Glomerular endothelial cell (primary cell): Measurements from ENCODE around the gene ATP11A. TPM values are rescaled to one million over a fixed set of nuclear protein-coding genes. Genes with fewer than 3 reads are reported as not detected.
"Not testable (repeated sequence)": the region's sequence is repeated elsewhere in the genome, so short reads cannot be mapped to it uniquely, and the experiment has no call there.

Experiments used
- DNase-seq: peaks from one replicate; pipeline ENCODE4 v3.0.0-alpha.2; 2011; ENCODE audit warnings: low read depth, low spot score; ENCODE audit errors: extremely low read depth
- total RNA-seq: library from RNA; depleted of rRNA; stranded (reverse); fragments of >200 nt; gene quantifications from 2 replicates; pipeline ENCODE4 v1.2.3, GENCODE V29; 2015

The ATP11A gene
- total RNA-seq, 1 donor from 2014 or later: 62.1 TPM

GRCh38 chr13:112850273-112850672 is 160.4 kb downstream of the ATP11A start:
- DNase-seq: no peak

GRCh38 chr13:112851107-112852038 is 161.5 kb downstream of the ATP11A start:
- DNase-seq: no peak

- no peak for DNase-seq
Observed at GRCh38 chr13:112852392-112852791, 162.6 kb downstream of the ATP11A start.

GRCh38 chr13:112852808-112853207 is 163.0 kb downstream of the ATP11A start:
- DNase-seq: no peak

- no peak for DNase-seq
Observed at GRCh38 chr13:112854321-112854720, 164.5 kb downstream of the ATP11A start.

- no peak for DNase-seq
Observed at GRCh38 chr13:112855859-112856258, 166.0 kb downstream of the ATP11A start.

- DNase-seq: no peak
Observed at GRCh38 chr13:112857914-112858490, 168.2 kb downstream of the ATP11A start.

GRCh38 chr13:112859128-112859816 is 169.4 kb downstream of the ATP11A start:
- DNase-seq: no peak

- DNase-seq: peak; percentile 72
Observed at GRCh38 chr13:112859817-112860190, 170.0 kb downstream of the ATP11A start.

GRCh38 chr13:112861876-112862615 is 172.2 kb downstream of the ATP11A start:
- no peak for DNase-seq

- not testable (repeated sequence) for DNase-seq
Observed at GRCh38 chr13:112863356-112863755, 173.5 kb downstream of the ATP11A start.

- not testable (repeated sequence) for DNase-seq
Observed at GRCh38 chr13:112865478-112865877, 175.6 kb downstream of the ATP11A start.

- DNase-seq: no peak
Observed at GRCh38 chr13:112867301-112867711, 177.5 kb downstream of the ATP11A start.

- no peak for DNase-seq
Observed at GRCh38 chr13:112868308-112868707, 178.5 kb downstream of the ATP11A start.

GRCh38 chr13:112869202-112870050 is 179.6 kb downstream of the ATP11A start:
- DNase-seq: no peak

- no peak for DNase-seq
Observed at GRCh38 chr13:112870051-112870331, 180.2 kb downstream of the ATP11A start.

GRCh38 chr13:112870737-112871287 is 181.0 kb downstream of the ATP11A start:
- no peak for DNase-seq

- DNase-seq: no peak
Observed at GRCh38 chr13:112871742-112872141, 181.9 kb downstream of the ATP11A start.

GRCh38 chr13:112872657-112873631 is 183.1 kb downstream of the ATP11A start:
- not testable (repeated sequence) for DNase-seq
